HEK293 (cell line): ENCODE results near the gene HEG1.

ENCODE experiments used
- CTCF ChIA-PET: fragments of 350-600 bp; formaldehyde crosslinking; extraction: SDS; loops from one replicate; lab custom pipeline; 2021; ENCODE audit warnings: antibody characterized with exemption; lab: Yijun Ruan, JAX
- POLR2A ChIA-PET: fragments of 300-600 bp; formaldehyde crosslinking; extraction: SDS; loops from one replicate; lab custom pipeline; 2020; ENCODE audit warnings: antibody characterized with exemption, inconsistent platforms; lab: Yijun Ruan, JAX
- H3K27ac ChIP-seq: fragments of 200-500 bp; sonication (Bioruptor generic); 2 replicates; pipeline ENCODE4 v1.5.1; 2014; ENCODE audit warnings: low read depth, low read length, control low read depth, inconsistent platforms; ENCODE audit errors: extremely low read depth
- H3K36me3 ChIP-seq, 2 experiments: fragments of 200-500 bp in 1 of 2; sonication (Bioruptor generic) in 1 of 2; 1 replicate in 1 of 2; 2 replicates in 1 of 2; pipeline ENCODE4 v1.5.1; 2014 to 2017; ENCODE audit warnings: inconsistent platforms in 2 of 2, low read length in 2 of 2; ENCODE audit not compliant: control insufficient read depth in 2 of 2, insufficient read depth in 1 of 2
- H3K4me1 ChIP-seq: fragments of 200-500 bp; sonication (Bioruptor generic); 2 replicates; pipeline ENCODE4 v1.5.1; 2014; ENCODE audit warnings: mild to moderate bottlenecking, low read length, inconsistent platforms; ENCODE audit not compliant: control insufficient read depth, insufficient read depth
- H3K4me3 ChIP-seq: 2 replicates; pipeline ENCODE4 v1.5.1; 2011; ENCODE audit warnings: low read depth, mild to moderate bottlenecking, control low read depth, low read length, moderate library complexity
- H3K9me3 ChIP-seq: fragments of 200-500 bp; sonication (Bioruptor generic); 2 replicates; pipeline ENCODE4 v1.5.1; 2014; ENCODE audit warnings: low read depth, low read length, inconsistent platforms; ENCODE audit not compliant: control insufficient read depth, insufficient read depth
- GLI4 ChIP-seq: fragments of 450-650 bp; formaldehyde crosslinking; IDR thresholded peaks from 2 replicates; pipeline ENCODE4 v1.5.1; 2016; ENCODE audit warnings: missing biosample characterization, missing genetic modification characterization
- IKZF3 ChIP-seq: fragments of 450-650 bp; IDR thresholded peaks from 2 replicates; pipeline ENCODE4 v1.5.0; 2018; ENCODE audit warnings: missing biosample characterization, mild to moderate bottlenecking, missing genetic modification characterization, moderate library complexity
- KLF10 ChIP-seq: fragments of 450-650 bp; IDR thresholded peaks from 2 replicates; pipeline ENCODE4 v1.5.1; 2018; ENCODE audit warnings: missing biosample characterization, mild to moderate bottlenecking, missing genetic modification characterization
- KLF9 ChIP-seq: fragments of 450-650 bp; formaldehyde crosslinking; IDR thresholded peaks from 2 replicates; pipeline ENCODE4 v1.5.1; 2016; ENCODE audit warnings: missing biosample characterization, missing genetic modification characterization, low read depth
- REPIN1 ChIP-seq: fragments of 450-650 bp; formaldehyde crosslinking; IDR thresholded peaks from 2 replicates; pipeline ENCODE4 v1.5.1; 2017; ENCODE audit warnings: missing biosample characterization, missing genetic modification characterization, low read depth
- SCRT2 ChIP-seq: fragments of 450-650 bp; formaldehyde crosslinking; IDR thresholded peaks from 2 replicates; pipeline ENCODE4 v1.5.1; 2016; ENCODE audit warnings: missing biosample characterization, missing genetic modification characterization
- SP2 ChIP-seq: fragments of 450-650 bp; formaldehyde crosslinking; IDR thresholded peaks from 2 replicates; pipeline ENCODE4 v1.5.1; 2016; ENCODE audit warnings: missing biosample characterization, missing genetic modification characterization
- TCF7L2 ChIP-seq: IDR thresholded peaks from 2 replicates; pipeline ENCODE4 v1.6.1; 2011; ENCODE audit warnings: low read depth, mild to moderate bottlenecking, inconsistent platforms, low read length, moderate library complexity, borderline replicate concordance
- ZBTB26 ChIP-seq: fragments of 450-650 bp; formaldehyde crosslinking; optimal IDR thresholded peaks from 2 replicates; pipeline ENCODE3; 2016; ENCODE audit warnings: missing biosample characterization, mild to moderate bottlenecking, missing genetic modification characterization
- ZNF112 ChIP-seq: fragments of 450-650 bp; formaldehyde crosslinking; IDR thresholded peaks from 2 replicates; pipeline ENCODE4 v1.5.0; 2017; ENCODE audit warnings: missing biosample characterization, missing genetic modification characterization
- ZNF114 ChIP-seq: fragments of 450-650 bp; formaldehyde crosslinking; IDR thresholded peaks from 2 replicates; pipeline ENCODE4 v1.5.0; 2017; ENCODE audit warnings: missing biosample characterization, missing genetic modification characterization
- ZNF211 ChIP-seq: fragments of 450-650 bp; formaldehyde crosslinking; IDR thresholded peaks from 2 replicates; pipeline ENCODE4 v1.5.1; 2016; ENCODE audit warnings: low read depth, missing biosample characterization, missing genetic modification characterization
- ZNF214 ChIP-seq: fragments of 450-650 bp; formaldehyde crosslinking; IDR thresholded peaks from 2 replicates; pipeline ENCODE4 v1.5.1; 2017; ENCODE audit warnings: missing biosample characterization, mild to moderate bottlenecking, missing genetic modification characterization, borderline replicate concordance
- ZNF23 ChIP-seq: fragments of 450-650 bp; formaldehyde crosslinking; IDR thresholded peaks from 2 replicates; pipeline ENCODE4 v1.5.1; 2016; ENCODE audit warnings: missing biosample characterization, missing genetic modification characterization, borderline replicate concordance
- ZNF24 ChIP-seq: fragments of 450-650 bp; formaldehyde crosslinking; IDR thresholded peaks from 2 replicates; pipeline ENCODE4 v1.5.1; 2016; ENCODE audit warnings: missing biosample characterization, missing genetic modification characterization
- ZNF302 ChIP-seq: fragments of 450-650 bp; formaldehyde crosslinking; IDR thresholded peaks from 2 replicates; pipeline ENCODE4 v1.5.1; 2016; ENCODE audit warnings: missing biosample characterization, missing genetic modification characterization, low read depth
- ZNF311 ChIP-seq: fragments of 450-650 bp; formaldehyde crosslinking; IDR thresholded peaks from 2 replicates; pipeline ENCODE4 v1.5.1; 2017; ENCODE audit warnings: missing biosample characterization, missing genetic modification characterization, borderline replicate concordance
- ZNF391 ChIP-seq: fragments of 450-650 bp; formaldehyde crosslinking; IDR thresholded peaks from 2 replicates; pipeline ENCODE4 v1.5.1; 2016; ENCODE audit warnings: low read depth, missing biosample characterization, missing genetic modification characterization, borderline replicate concordance
- ZNF433 ChIP-seq: fragments of 450-650 bp; formaldehyde crosslinking; IDR thresholded peaks from 2 replicates; pipeline ENCODE4 v1.5.1; 2016; ENCODE audit warnings: missing biosample characterization, missing genetic modification characterization, low read depth
- ZNF549 ChIP-seq: fragments of 450-650 bp; IDR thresholded peaks from 2 replicates; pipeline ENCODE4 v1.5.1; 2018; ENCODE audit warnings: missing biosample characterization, missing genetic modification characterization, mild to moderate bottlenecking, inconsistent platforms, moderate library complexity
- ZNF664 ChIP-seq: fragments of 450-650 bp; formaldehyde crosslinking; IDR thresholded peaks from 2 replicates; pipeline ENCODE4 v1.5.1; 2016; ENCODE audit warnings: missing biosample characterization, missing genetic modification characterization
- ZSCAN23 ChIP-seq: fragments of 450-650 bp; formaldehyde crosslinking; IDR thresholded peaks from 2 replicates; pipeline ENCODE4 v1.5.1; 2016; ENCODE audit warnings: missing biosample characterization, missing genetic modification characterization
- TF ChIP-seq, protein P1 (sequence below): fragments of 450-650 bp; formaldehyde crosslinking; IDR thresholded peaks from 2 replicates; pipeline ENCODE4 v1.5.1; 2016; ENCODE audit warnings: missing biosample characterization, missing genetic modification characterization
- TF ChIP-seq, protein P2 (sequence below): fragments of 450-650 bp; formaldehyde crosslinking; IDR thresholded peaks from 2 replicates; pipeline ENCODE4 v1.5.1; 2016; ENCODE audit warnings: missing biosample characterization, missing genetic modification characterization
- TF ChIP-seq, protein P3 (sequence below): fragments of 450-650 bp; formaldehyde crosslinking; IDR thresholded peaks from 2 replicates; pipeline ENCODE4 v1.5.1; 2016; ENCODE audit warnings: missing biosample characterization, missing genetic modification characterization
- TF ChIP-seq, protein P4 (sequence below): fragments of 450-650 bp; formaldehyde crosslinking; IDR thresholded peaks from 2 replicates; pipeline ENCODE4 v1.5.1; 2017; ENCODE audit warnings: missing biosample characterization, missing genetic modification characterization

The HEG1 gene

GRCh38 chr3:125077864-125078263 is 22.1 kb upstream of the HEG1 start:
- TF ChIP-seq, protein P1, sequence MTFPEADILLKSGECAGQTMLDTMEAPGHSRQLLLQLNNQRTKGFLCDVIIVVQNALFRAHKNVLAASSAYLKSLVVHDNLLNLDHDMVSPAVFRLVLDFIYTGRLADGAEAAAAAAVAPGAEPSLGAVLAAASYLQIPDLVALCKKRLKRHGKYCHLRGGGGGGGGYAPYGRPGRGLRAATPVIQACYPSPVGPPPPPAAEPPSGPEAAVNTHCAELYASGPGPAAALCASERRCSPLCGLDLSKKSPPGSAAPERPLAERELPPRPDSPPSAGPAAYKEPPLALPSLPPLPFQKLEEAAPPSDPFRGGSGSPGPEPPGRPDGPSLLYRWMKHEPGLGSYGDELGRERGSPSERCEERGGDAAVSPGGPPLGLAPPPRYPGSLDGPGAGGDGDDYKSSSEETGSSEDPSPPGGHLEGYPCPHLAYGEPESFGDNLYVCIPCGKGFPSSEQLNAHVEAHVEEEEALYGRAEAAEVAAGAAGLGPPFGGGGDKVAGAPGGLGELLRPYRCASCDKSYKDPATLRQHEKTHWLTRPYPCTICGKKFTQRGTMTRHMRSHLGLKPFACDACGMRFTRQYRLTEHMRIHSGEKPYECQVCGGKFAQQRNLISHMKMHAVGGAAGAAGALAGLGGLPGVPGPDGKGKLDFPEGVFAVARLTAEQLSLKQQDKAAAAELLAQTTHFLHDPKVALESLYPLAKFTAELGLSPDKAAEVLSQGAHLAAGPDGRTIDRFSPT = no peak
- TF ChIP-seq ZNF549 (tag by site-specific recombination) = no peak
- TF ChIP-seq ZNF23 = no peak
- TF ChIP-seq ZNF391 = no peak
- TF ChIP-seq KLF9 (tag by site-specific recombination) = no peak
- TF ChIP-seq ZNF433 = no peak
- TF ChIP-seq ZNF664 = no peak
- no peak for TF ChIP-seq ZNF211 (tag by site-specific recombination)
- no peak for TF ChIP-seq KLF10 (tag by site-specific recombination)
- TF ChIP-seq ZNF302 = no peak
- no peak for TF ChIP-seq ZNF24 (tag by site-specific recombination)
- no peak for TF ChIP-seq ZNF311 (tag by site-specific recombination)
- TF ChIP-seq, protein P2, sequence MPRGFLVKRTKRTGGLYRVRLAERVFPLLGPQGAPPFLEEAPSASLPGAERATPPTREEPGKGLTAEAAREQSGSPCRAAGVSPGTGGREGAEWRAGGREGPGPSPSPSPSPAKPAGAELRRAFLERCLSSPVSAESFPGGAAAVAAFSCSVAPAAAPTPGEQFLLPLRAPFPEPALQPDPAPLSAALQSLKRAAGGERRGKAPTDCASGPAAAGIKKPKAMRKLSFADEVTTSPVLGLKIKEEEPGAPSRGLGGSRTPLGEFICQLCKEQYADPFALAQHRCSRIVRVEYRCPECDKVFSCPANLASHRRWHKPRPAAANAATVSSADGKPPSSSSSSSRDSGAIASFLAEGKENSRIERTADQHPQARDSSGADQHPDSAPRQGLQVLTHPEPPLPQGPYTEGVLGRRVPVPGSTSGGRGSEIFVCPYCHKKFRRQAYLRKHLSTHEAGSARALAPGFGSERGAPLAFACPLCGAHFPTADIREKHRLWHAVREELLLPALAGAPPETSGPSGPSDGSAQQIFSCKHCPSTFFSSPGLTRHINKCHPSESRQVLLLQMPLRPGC (tag by site-specific recombination) = no peak
- no peak for TF ChIP-seq SCRT2
- TF ChIP-seq SP2 (tag by site-specific recombination) = no peak
- no peak for TF ChIP-seq ZBTB26 (tag by site-specific recombination)
- TF ChIP-seq ZSCAN23 (tag by site-specific recombination) = no peak
- TF ChIP-seq, protein P3, sequence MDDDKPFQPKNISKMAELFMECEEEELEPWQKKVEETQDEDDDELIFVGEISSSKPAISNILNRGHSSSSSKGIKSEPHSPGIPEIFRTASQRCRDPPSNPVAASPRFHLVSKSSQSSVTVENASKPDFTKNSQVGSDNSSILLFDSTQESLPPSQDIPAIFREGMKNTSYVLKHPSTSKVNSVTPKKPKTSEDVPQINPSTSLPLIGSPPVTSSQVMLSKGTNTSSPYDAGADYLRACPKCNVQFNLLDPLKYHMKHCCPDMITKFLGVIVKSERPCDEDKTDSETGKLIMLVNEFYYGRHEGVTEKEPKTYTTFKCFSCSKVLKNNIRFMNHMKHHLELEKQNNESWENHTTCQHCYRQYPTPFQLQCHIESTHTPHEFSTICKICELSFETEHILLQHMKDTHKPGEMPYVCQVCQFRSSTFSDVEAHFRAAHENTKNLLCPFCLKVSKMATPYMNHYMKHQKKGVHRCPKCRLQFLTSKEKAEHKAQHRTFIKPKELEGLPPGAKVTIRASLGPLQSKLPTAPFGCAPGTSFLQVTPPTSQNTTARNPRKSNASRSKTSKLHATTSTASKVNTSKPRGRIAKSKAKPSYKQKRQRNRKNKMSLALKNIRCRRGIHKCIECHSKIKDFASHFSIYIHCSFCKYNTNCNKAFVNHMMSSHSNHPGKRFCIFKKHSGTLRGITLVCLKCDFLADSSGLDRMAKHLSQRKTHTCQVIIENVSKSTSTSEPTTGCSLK (tag by site-specific recombination) = no peak
- no peak for TF ChIP-seq IKZF3 (tag by site-specific recombination)
- no peak for TF ChIP-seq ZNF112 (tag by site-specific recombination)
- TF ChIP-seq, all 188 proteins: peak for 0
- Histone ChIP-seq H3K27ac (no peak overlapping the region), H3K4me1 (no peaks in the 10 kb centered on the region), H3K36me3 (no peaks in the 10 kb centered on the region), H3K4me3 (no peak overlapping the region), H3K9me3 (no peaks in the 10 kb centered on the region)
- ChIA-PET CTCF (no interaction called here), POLR2A (no interaction called here)

DNA sequence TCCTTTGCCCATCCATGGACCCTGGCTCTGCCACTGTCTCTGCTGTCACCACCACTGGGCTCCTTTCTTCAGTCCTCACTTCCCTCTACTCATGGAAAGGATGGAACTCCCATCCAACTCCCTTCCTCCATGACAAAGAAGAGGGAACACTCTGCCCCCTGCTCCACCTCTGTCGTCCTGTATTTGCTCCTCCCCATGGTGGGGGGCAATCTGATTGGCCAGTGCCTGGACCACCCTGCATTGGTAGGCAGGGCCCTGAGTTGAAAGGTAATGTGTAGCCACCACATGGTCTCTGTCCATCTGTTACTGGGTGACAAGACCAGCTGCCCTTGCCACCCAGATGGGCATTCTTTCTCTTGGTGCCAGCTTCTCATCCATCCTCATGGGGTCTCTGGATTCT is 20.7 kb upstream of the HEG1 start:
- ChIA-PET CTCF (no interaction called here), POLR2A (no interaction called here)
- no peaks in the 10 kb centered on the region for H3K36me3 ChIP-seq
- H3K4me1 ChIP-seq = no peaks in the 10 kb centered on the region
- no peak overlapping the region for H3K4me3 ChIP-seq
- no peaks in the 10 kb centered on the region for H3K9me3 ChIP-seq
- no peak overlapping the region for H3K27ac ChIP-seq
- TF ChIP-seq TCF7L2 = no peak
- no peak for TF ChIP-seq ZNF114
- no peak for TF ChIP-seq REPIN1 (tag by site-specific recombination)
- no peak for TF ChIP-seq ZNF214 (tag by site-specific recombination)
- no peak for TF ChIP-seq GLI4 (tag by site-specific recombination)
- TF ChIP-seq IKZF3 (tag by site-specific recombination) = no peak
- TF ChIP-seq, protein P4, sequence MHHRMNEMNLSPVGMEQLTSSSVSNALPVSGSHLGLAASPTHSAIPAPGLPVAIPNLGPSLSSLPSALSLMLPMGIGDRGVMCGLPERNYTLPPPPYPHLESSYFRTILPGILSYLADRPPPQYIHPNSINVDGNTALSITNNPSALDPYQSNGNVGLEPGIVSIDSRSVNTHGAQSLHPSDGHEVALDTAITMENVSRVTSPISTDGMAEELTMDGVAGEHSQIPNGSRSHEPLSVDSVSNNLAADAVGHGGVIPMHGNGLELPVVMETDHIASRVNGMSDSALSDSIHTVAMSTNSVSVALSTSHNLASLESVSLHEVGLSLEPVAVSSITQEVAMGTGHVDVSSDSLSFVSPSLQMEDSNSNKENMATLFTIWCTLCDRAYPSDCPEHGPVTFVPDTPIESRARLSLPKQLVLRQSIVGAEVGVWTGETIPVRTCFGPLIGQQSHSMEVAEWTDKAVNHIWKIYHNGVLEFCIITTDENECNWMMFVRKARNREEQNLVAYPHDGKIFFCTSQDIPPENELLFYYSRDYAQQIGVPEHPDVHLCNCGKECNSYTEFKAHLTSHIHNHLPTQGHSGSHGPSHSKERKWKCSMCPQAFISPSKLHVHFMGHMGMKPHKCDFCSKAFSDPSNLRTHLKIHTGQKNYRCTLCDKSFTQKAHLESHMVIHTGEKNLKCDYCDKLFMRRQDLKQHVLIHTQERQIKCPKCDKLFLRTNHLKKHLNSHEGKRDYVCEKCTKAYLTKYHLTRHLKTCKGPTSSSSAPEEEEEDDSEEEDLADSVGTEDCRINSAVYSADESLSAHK (tag by site-specific recombination) = no peak
- TF ChIP-seq, protein P3 (tag by site-specific recombination) = no peak
